Activated effector memory CD4-positive, alpha-beta T cell treated with anti-CD3 and anti-CD28 coated beads, Interleukin-2, amount 50 U/mL, for 16 hours (primary cell): Measurements from ENCODE around the gene CYSRT1.
"Not testable (repeated sequence)": the region's sequence is repeated elsewhere in the genome, so short reads cannot be mapped to it uniquely, and the experiment has no call there.

Source experiments
- DNase-seq: peaks from one replicate; pipeline ENCODE4 v3.0.0-alpha.2; 2020

Gene CYSRT1

GRCh38 chr9:137254624-137255447 is 29.9 kb downstream of the CYSRT1 start, which contains the start of gene NELFB:
TSS of gene NELFB (plus strand) at chr9:137255327.
- peak; percentile 99 for DNase-seq

- DNase-seq = no peak
Measured at GRCh38 chr9:137255448-137256114, 30.6 kb downstream of the CYSRT1 start.

- DNase-seq = no peak
Measured at GRCh38 chr9:137256362-137256761, 31.4 kb downstream of the CYSRT1 start.

- DNase-seq = no peak
Measured at GRCh38 chr9:137256856-137257255, 31.9 kb downstream of the CYSRT1 start.

GRCh38 chr9:137262173-137262908 is 37.4 kb downstream of the CYSRT1 start:
- not testable (repeated sequence) for DNase-seq

- no peak for DNase-seq
Measured at GRCh38 chr9:137262909-137263285, 37.9 kb downstream of the CYSRT1 start.

- no peak for DNase-seq
Measured at GRCh38 chr9:137263506-137263905, 38.5 kb downstream of the CYSRT1 start.

GRCh38 chr9:137264067-137264466 is 39.1 kb downstream of the CYSRT1 start:
- DNase-seq = no peak

- DNase-seq = no peak
Measured at GRCh38 chr9:137265496-137266161, 40.7 kb downstream of the CYSRT1 start.

GRCh38 chr9:137266162-137266527 is 41.2 kb downstream of the CYSRT1 start:
- DNase-seq = no peak

GRCh38 chr9:137266585-137267453 is 41.8 kb downstream of the CYSRT1 start:
- DNase-seq = no peak

GRCh38 chr9:137267933-137268355 is 43.0 kb downstream of the CYSRT1 start:
- DNase-seq = no peak

GRCh38 chr9:137268538-137269201 is 43.7 kb downstream of the CYSRT1 start:
- no peak for DNase-seq

GRCh38 chr9:137269231-137269772 is 44.3 kb downstream of the CYSRT1 start:
- DNase-seq = no peak

- DNase-seq = no peak
Measured at GRCh38 chr9:137270929-137271695, 46.1 kb downstream of the CYSRT1 start.

- no peak for DNase-seq
Measured at GRCh38 chr9:137271696-137272076, 46.7 kb downstream of the CYSRT1 start.

GRCh38 chr9:137272241-137273094 is 47.5 kb downstream of the CYSRT1 start:
- DNase-seq = no peak

GRCh38 chr9:137273095-137273490 is 48.1 kb downstream of the CYSRT1 start:
- no peak for DNase-seq

GRCh38 chr9:137273611-137274320 is 48.8 kb downstream of the CYSRT1 start:
- DNase-seq = no peak
